Esophagus muscularis mucosa (tissue), 3 donors: ENCODE measurements around the gene TRIP11.

Source experiments
- CTCF ChIP-seq, 3 experiments: fragments of 200-600 bp in 2 of 3; fragments of 450-650 bp in 1 of 3; sonication (generic) in 2 of 3; IDR thresholded peaks; one replicate each; pipeline ENCODE4 v1.5.1; 2017 to 2019; ENCODE audit warnings: antibody characterized with exemption in 3 of 3, mild to moderate bottlenecking in 2 of 3, moderate library complexity in 1 of 3
- POLR2AphosphoS5 ChIP-seq, 2 donors: sonication (generic); formaldehyde crosslinking; IDR thresholded peaks; one replicate each; pipeline ENCODE4 v1.6.1; 2017; ENCODE audit warnings: antibody characterized with exemption in 2 of 2

- no peak for TF ChIP-seq POLR2AphosphoS5 (IDR thresholded peaks at IDR 0.05)
- no peak for TF ChIP-seq CTCF (IDR thresholded peaks at IDR 0.05)
Measured at GRCh38 chr14:91961297-91962220, 78.3 kb downstream of the TRIP11 start.
